Coronary artery (tissue), 2 donors: ENCODE results near the gene GPR152.

ENCODE experiments used
- DNase-seq: peaks from one replicate; pipeline ENCODE4 v3.0.0-alpha.2; 2017; ENCODE audit warnings: low spot score
- H3K27ac ChIP-seq, 2 donors: fragments of 200-600 bp; sonication (generic); one replicate each; pipeline ENCODE4 v1.5.1; 2016 to 2019
- H3K4me3 ChIP-seq: fragments of 200-600 bp; sonication (generic); 2 replicates; pipeline ENCODE4 v1.5.1; 2016; ENCODE audit warnings: mild to moderate bottlenecking, moderate library complexity
- CTCF ChIP-seq: fragments of 200-600 bp; sonication (generic); IDR thresholded peaks from one replicate; pipeline ENCODE4 v1.5.1; 2019; ENCODE audit warnings: antibody characterized with exemption

GPR152 gene

DNA sequence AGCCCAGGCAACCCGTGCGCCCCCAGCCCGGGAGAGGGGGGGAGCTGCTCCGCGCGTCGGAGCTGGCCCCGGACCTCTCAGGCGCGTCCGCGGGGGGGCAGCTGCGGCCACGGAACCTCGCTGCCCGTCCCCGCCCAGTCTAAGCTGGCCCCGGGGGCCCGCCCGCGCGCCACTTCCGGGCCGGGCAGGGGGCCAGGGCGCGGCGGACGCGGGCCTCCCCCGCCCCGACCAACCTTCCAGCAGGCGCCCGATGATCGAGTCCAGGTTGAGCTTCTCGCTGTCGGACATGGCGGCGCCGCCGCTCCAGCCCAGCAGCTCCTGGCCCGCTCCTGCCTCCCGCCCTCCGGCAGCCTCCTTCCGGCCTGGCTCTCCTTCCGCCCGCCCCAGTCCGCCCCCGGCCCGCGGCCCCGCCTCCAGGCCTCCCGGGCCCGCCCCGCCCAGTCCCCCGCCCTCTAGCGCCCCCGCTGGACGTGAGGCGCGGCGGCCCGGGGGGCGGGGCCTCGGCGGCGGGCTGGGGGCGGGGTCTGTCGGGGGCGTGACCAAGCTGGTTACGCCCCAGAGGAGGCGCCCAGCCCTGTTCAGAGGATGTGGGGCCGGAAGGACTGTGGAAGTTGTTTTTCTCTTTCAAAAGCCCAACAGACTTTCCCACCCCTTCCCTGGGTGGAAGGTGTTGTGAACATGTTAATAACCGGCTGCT is 50.9 kb downstream of the GPR152 start, which contains the start of gene PPP1CA:
PPP1CA (minus strand) TSS at position 364 of the 697 bp plus-strand sequence; CDS start at position 288, 76 bp downstream.
- Histone ChIP-seq H3K4me3 (peak within 1 kb of the TSS; percentile 94), H3K27ac (peak within 1 kb of the TSS; percentile 91 to 99)
- peak; percentile 47 for TF ChIP-seq CTCF
- peak; percentile 93 for DNase-seq
